Right atrium auricular region (tissue), 2 donors: Measurements from ENCODE around the gene ANTXR2. TPM values are rescaled to one million over a fixed set of nuclear protein-coding genes. Genes with fewer than 3 reads are reported as not detected.

Experiments used
- DNase-seq: peaks from one replicate; pipeline ENCODE4 v3.0.0-alpha.2; 2019; ENCODE audit warnings: low spot score
- H3K27ac ChIP-seq, 2 donors: fragments of 200-600 bp; sonication (generic); 1 replicate in 1 of 2; 2 replicates in 1 of 2; pipeline ENCODE4 v1.5.1; 2016 to 2019
- H3K27me3 ChIP-seq, 2 donors: fragments of 200-600 bp; sonication (generic); one replicate each; pipeline versions ENCODE4 v1.5.1 to v1.6.0; 2017 to 2019
- H3K36me3 ChIP-seq: fragments of 200-600 bp; sonication (generic); one replicate; pipeline ENCODE4 v1.5.1; 2016
- H3K4me1 ChIP-seq, 2 donors: fragments of 200-600 bp; sonication (generic); one replicate each; pipeline versions ENCODE4 v1.5.1 to v1.6.0; 2017 to 2019
- H3K4me3 ChIP-seq, 2 donors: fragments of 200-600 bp; sonication (generic); 1 replicate in 1 of 2; 2 replicates in 1 of 2; pipeline ENCODE4 v1.5.1; 2017 to 2019; ENCODE audit warnings: mild to moderate bottlenecking in 1 of 2, moderate library complexity in 1 of 2
- H3K9me3 ChIP-seq, 2 donors: fragments of 200-600 bp; sonication (generic); one replicate each; pipeline ENCODE4 v1.5.1; 2019
- total RNA-seq, 2 donors: library from RNA; depleted of rRNA; stranded (reverse); fragments of >200 nt; gene quantifications; one replicate each; pipeline ENCODE4 v1.1.0, GENCODE V29; 2016
- TF ChIP-seq, protein P1 (sequence below), 2 donors: fragments of 200-600 bp; sonication (generic); IDR thresholded peaks; one replicate each; pipeline ENCODE4 v1.5.1; 2019; ENCODE audit warnings: antibody characterized with exemption in 2 of 2

The ANTXR2 gene
- total RNA-seq, 2 donors from 2014 or later, result 24.5 to 32.8 TPM

DNA sequence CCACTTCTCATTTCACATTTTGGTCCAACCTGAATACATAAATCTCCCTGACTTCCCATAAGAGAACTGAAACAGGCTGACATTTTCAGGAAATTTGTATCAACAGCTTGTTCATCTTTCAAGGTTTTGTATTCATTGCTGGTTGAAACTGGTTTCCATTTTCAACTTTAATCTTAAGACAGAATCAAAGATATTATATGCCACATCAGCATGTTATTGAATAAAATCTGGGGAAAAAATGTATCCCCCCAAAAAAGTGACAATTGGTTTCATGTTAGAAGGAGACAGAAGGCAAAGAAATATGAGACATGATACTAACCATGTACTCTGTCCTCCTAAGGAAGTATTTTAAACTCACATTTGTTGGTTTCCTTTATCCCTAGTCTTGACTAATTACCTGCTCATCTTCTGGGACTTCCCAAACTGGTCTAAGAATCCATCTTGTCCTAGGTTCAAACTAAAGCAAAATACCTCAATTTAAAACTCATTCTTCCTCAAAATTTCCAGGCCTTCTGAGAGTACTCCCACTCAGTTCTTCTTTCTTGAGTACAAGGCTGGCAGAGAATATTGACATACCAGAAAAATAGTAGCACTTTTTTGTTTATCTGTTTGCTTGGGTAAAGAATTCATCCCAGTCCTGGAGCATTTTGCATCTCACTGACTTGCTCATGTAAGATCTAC lies 3.1 kb upstream of the ANTXR2 start:
- Histone ChIP-seq H3K9me3 (no peaks in the 10 kb centered on the region), H3K36me3 (no peaks in the 10 kb centered on the region), H3K4me1 (peaks cover 0 to 20% of the 10 kb centered on the region in 2 donors), H3K4me3 (no peak overlapping the region), H3K27me3 (no peaks in the 10 kb centered on the region), H3K27ac (peak overlapping the region in 1 of 2 donors; percentile 2)
- TF ChIP-seq, protein P1, sequence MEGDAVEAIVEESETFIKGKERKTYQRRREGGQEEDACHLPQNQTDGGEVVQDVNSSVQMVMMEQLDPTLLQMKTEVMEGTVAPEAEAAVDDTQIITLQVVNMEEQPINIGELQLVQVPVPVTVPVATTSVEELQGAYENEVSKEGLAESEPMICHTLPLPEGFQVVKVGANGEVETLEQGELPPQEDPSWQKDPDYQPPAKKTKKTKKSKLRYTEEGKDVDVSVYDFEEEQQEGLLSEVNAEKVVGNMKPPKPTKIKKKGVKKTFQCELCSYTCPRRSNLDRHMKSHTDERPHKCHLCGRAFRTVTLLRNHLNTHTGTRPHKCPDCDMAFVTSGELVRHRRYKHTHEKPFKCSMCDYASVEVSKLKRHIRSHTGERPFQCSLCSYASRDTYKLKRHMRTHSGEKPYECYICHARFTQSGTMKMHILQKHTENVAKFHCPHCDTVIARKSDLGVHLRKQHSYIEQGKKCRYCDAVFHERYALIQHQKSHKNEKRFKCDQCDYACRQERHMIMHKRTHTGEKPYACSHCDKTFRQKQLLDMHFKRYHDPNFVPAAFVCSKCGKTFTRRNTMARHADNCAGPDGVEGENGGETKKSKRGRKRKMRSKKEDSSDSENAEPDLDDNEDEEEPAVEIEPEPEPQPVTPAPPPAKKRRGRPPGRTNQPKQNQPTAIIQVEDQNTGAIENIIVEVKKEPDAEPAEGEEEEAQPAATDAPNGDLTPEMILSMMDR (IDR thresholded peaks at IDR 0.05), result no peak
- no peak for DNase-seq

DNA sequence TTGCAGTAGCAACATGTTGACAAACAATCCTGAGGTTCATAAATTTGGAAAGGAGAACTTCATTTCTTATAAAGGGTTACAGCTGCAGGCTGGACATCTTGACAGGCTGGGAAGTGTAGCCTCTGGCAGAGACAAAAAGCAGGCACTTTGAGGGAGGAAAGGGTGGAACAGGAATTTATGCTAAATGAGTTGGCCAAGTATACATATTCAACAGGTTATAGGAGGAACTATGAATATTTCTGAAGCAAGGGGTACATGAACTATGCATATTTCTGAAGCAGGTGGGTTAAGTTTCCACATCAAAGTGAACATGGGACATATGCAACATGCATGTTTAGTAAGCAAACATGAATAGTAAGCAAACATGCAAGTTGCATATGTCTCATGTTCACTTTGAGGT lies 1.6 kb upstream of the ANTXR2 start:
- Histone ChIP-seq H3K4me1 (peaks cover 0 to 31% of the 10 kb centered on the region in 2 donors), H3K9me3 (no peaks in the 10 kb centered on the region), H3K27ac (no peak overlapping the region), H3K27me3 (no peaks in the 10 kb centered on the region), H3K36me3 (no peaks in the 10 kb centered on the region), H3K4me3 (no peak overlapping the region)
- DNase-seq, result no peak
- TF ChIP-seq, protein P1 (IDR thresholded peaks at IDR 0.05), result no peak

DNA sequence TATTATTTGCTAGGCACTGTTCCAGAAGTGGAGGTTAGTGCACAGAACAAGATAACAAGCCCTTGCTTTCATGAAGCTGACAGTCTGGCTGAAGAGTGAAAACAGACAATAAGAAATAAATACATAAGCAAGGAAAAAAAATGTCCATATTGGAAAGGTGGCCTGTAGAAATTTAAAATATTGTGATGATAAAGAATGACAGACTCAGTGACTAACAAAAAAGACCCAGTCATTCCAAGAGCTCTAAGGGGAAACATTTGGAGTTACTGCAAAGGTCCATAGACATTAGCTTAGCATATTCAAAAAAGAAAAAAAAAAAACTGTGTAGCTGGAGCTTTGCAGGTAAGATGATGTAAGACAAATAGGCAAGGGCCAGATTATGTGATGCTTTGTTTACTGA lies 1.0 kb upstream of the ANTXR2 start:
- Histone ChIP-seq H3K9me3 (no peaks in the 10 kb centered on the region), H3K27ac (peak overlapping the region in 1 of 2 donors; percentile 96), H3K4me1 (peaks cover 0 to 34% of the 10 kb centered on the region in 2 donors), H3K36me3 (peaks cover under 1% of the 10 kb centered on the region), H3K27me3 (no peaks in the 10 kb centered on the region), H3K4me3 (no peak overlapping the region)
- TF ChIP-seq, protein P1 (IDR thresholded peaks at IDR 0.05), result no peak
- no peak for DNase-seq

DNA sequence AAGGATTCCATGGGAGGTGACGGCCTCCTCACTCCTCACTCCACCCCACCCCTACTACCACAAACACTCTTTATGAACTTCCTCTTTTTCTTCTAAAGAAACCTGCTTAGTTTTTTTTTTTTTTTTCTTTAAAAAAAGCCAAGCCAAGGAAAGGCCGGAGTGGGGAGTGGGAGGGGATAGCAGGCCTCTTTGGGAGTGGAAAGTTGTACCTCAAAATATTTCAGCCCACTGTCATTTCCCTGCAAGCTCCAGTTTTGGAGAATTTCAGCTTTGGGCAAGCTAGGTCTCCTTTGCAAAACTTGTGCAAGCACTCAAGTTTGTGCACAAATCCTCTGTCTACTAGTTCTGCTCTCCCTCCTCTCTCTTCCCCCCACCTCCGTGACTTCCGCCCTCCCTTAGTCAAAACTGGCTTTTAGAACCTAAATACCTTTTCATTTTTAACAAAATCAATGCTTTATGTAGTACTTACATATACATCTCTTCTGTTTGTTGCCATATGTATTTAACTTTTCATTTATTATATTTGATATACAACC lies 512 bp upstream of the ANTXR2 start:
- Histone ChIP-seq H3K36me3 (peaks cover 6% of the 10 kb centered on the region), H3K27me3 (no peaks in the 10 kb centered on the region), H3K4me3 (peak overlapping the region; percentile 91 to 95), H3K4me1 (peaks cover 0 to 34% of the 10 kb centered on the region in 2 donors), H3K9me3 (no peaks in the 10 kb centered on the region), H3K27ac (peak overlapping the region; percentile 92 to 96)
- no peak for DNase-seq
- TF ChIP-seq, protein P1 (IDR thresholded peaks at IDR 0.05), result no peak

DNA sequence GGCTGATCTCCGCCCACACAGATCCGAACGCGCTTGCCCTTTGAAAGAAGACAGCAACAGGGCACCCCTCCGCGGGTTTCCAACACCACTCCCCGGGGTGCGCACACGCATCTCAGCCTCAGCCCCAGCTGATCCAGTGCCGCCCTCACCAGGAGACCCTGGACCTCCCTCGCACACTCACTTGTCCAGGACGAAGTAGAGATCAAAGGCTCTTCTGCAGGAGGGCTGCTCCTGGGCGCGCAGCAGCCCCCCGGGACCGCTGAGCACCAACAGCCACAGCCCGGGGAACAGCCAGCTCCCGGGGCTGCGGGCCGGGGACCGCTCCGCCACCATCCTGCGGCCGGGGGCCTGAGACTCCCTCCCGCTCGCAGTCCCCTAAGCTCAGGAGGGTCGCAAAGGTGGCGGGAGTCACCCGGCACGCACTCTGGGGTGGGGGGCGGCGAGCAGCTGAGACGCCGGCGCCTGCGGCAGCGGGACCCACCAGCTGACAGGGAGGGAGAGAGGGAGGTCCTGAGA lies 743 bp downstream of the ANTXR2 start:
- Histone ChIP-seq H3K36me3 (peaks cover 18% of the 10 kb centered on the region), H3K27me3 (no peaks in the 10 kb centered on the region), H3K4me3 (peak overlapping the region; percentile 91 to 95), H3K9me3 (no peaks in the 10 kb centered on the region), H3K4me1 (peaks cover 0 to 34% of the 10 kb centered on the region in 2 donors), H3K27ac (peak overlapping the region; percentile 92 to 96)
- DNase-seq, result peak; percentile 62
- TF ChIP-seq, protein P1 (IDR thresholded peaks at IDR 0.05), result no peak
